ENCODE results near the gene TMEM225B.

- TF ChIP-seq, protein P1, sequence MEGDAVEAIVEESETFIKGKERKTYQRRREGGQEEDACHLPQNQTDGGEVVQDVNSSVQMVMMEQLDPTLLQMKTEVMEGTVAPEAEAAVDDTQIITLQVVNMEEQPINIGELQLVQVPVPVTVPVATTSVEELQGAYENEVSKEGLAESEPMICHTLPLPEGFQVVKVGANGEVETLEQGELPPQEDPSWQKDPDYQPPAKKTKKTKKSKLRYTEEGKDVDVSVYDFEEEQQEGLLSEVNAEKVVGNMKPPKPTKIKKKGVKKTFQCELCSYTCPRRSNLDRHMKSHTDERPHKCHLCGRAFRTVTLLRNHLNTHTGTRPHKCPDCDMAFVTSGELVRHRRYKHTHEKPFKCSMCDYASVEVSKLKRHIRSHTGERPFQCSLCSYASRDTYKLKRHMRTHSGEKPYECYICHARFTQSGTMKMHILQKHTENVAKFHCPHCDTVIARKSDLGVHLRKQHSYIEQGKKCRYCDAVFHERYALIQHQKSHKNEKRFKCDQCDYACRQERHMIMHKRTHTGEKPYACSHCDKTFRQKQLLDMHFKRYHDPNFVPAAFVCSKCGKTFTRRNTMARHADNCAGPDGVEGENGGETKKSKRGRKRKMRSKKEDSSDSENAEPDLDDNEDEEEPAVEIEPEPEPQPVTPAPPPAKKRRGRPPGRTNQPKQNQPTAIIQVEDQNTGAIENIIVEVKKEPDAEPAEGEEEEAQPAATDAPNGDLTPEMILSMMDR (conservative IDR thresholded peaks at IDR 0.05; ENCODE audit: low read depth, low read length) = no peak
- TF ChIP-seq RFX5 (IDR thresholded peaks at IDR 0.05; ENCODE audit: low read depth, low read length) (no peak), POLR2A (IDR thresholded peaks at IDR 0.05; ENCODE audit: low read depth, low read length) (no peak), BHLHE40 (IDR thresholded peaks at IDR 0.05; ENCODE audit: low read depth, low read length) (no peak), MAFK (IDR thresholded peaks at IDR 0.05; ENCODE audit: low read depth, low read length) (no peak), SMC3 (IDR thresholded peaks at IDR 0.05; ENCODE audit: low read depth, low read length) (no peak)
Measured at GRCh38 chr7:99607548-99607947, 9.5 kb downstream of the TMEM225B start.

Measured in IMR-90 (cell line).